Fibroblast of mammary gland (primary cell): ENCODE results near the gene L1TD1.

Experiments used
- DNase-seq: peaks from one replicate; pipeline ENCODE4 v3.0.0-alpha.2; 2010; ENCODE audit warnings: low read depth
- H3K4me3 ChIP-seq: 2 replicates; pipeline ENCODE4 v1.5.1; 2011; ENCODE audit warnings: low read depth, mild to moderate bottlenecking, low read length, moderate library complexity; ENCODE audit not compliant: control insufficient read depth
- CTCF ChIP-seq: conservative IDR thresholded peaks from 2 replicates; pipeline ENCODE4 v1.5.1; 2011; ENCODE audit warnings: low read depth, low read length, inconsistent platforms; ENCODE audit not compliant: control insufficient read depth, insufficient read depth

Gene L1TD1

GRCh38 chr1:62228883-62229187 is 34.2 kb downstream of the L1TD1 start:
- H3K4me3 ChIP-seq = no peak overlapping the region
- DNase-seq = no peak
- no peak for TF ChIP-seq CTCF

GRCh38 chr1:62229468-62229867 is 34.8 kb downstream of the L1TD1 start:
- H3K4me3 ChIP-seq = no peak overlapping the region
- no peak for TF ChIP-seq CTCF
- no peak for DNase-seq

GRCh38 chr1:62229932-62230331 is 35.3 kb downstream of the L1TD1 start:
- no peak overlapping the region for H3K4me3 ChIP-seq
- no peak for TF ChIP-seq CTCF
- no peak for DNase-seq

GRCh38 chr1:62230718-62231117 is 36.1 kb downstream of the L1TD1 start:
- no peak for TF ChIP-seq CTCF
- DNase-seq = peak; percentile 57
- H3K4me3 ChIP-seq = no peak overlapping the region

GRCh38 chr1:62232871-62233278 is 38.2 kb downstream of the L1TD1 start:
- no peak for DNase-seq
- no peak for TF ChIP-seq CTCF
- no peak overlapping the region for H3K4me3 ChIP-seq

GRCh38 chr1:62233926-62234450 is 39.3 kb downstream of the L1TD1 start:
- H3K4me3 ChIP-seq = no peak overlapping the region
- DNase-seq = no peak
- no peak for TF ChIP-seq CTCF

- TF ChIP-seq CTCF = no peak
- H3K4me3 ChIP-seq = no peak overlapping the region
- peak; percentile 25 for DNase-seq
These were observed 40.0 kb downstream of the L1TD1 start for GRCh38 chr1:62234688-62235087.
